Sigmoid colon (tissue), 3 donors: ENCODE data around the gene EPSTI1.

ENCODE experiments used
- CTCF ChIP-seq, 4 experiments: fragments of 450-650 bp in 3 of 4; fragments of 200-600 bp in 1 of 4; IDR thresholded peaks; one replicate each; pipeline ENCODE4 v1.5.1; 2016 to 2019; ENCODE audit warnings: antibody characterized with exemption in 4 of 4, mild to moderate bottlenecking in 3 of 4, moderate library complexity in 2 of 4
- POLR2A ChIP-seq, 2 donors: fragments of 450-650 bp; IDR thresholded peaks; one replicate each; pipeline ENCODE4 v1.6.1; 2016; ENCODE audit warnings: antibody characterized with exemption in 2 of 2, mild to moderate bottlenecking in 2 of 2, moderate library complexity in 2 of 2

- TF ChIP-seq CTCF (IDR thresholded peaks at IDR 0.05) (no peak), POLR2A (IDR thresholded peaks at IDR 0.05) (no peak)
Measured at GRCh38 chr13:42852136-42852535, 139.9 kb downstream of the EPSTI1 start.
